Measurements from ENCODE around the gene EBF3.

Gene EBF3

GRCh38 chr10:129936266-129936922 lies 27.7 kb downstream of the EBF3 start:
- Mint-ChIP-seq H3K9me3 (no peaks in the 10 kb centered on the region), H3K27me3 (ENCODE audit: low read depth) (no peaks in the 10 kb centered on the region), H3K4me3 (no peak overlapping the region), H3K36me3 (ENCODE audit: low read depth) (no peaks in the 10 kb centered on the region), H3K4me1 (ENCODE audit: low read depth) (no peaks in the 10 kb centered on the region), H3K27ac (no peak overlapping the region)

- no peaks in the 10 kb centered on the region for H3K9me3 Mint-ChIP-seq
- no peaks in the 10 kb centered on the region for H3K27me3 Mint-ChIP-seq (ENCODE audit: low read depth)
- H3K27ac Mint-ChIP-seq: no peak overlapping the region
Measured at GRCh38 chr10:129935867-129936152, 28.3 kb downstream of the EBF3 start.

GRCh38 chr10:129935102-129935866 lies 28.8 kb downstream of the EBF3 start:
- H3K4me3 Mint-ChIP-seq: no peak overlapping the region
- H3K27ac Mint-ChIP-seq: no peak overlapping the region

More at GRCh38 chr10:129935867-129936152, 28.3 kb downstream of the EBF3 start:
- Mint-ChIP-seq H3K4me1 (ENCODE audit: low read depth) (no peaks in the 10 kb centered on the region), H3K4me3 (no peak overlapping the region), H3K36me3 (ENCODE audit: low read depth) (no peaks in the 10 kb centered on the region)

GRCh38 chr10:129934196-129934925 lies 29.7 kb downstream of the EBF3 start:
- Mint-ChIP-seq H3K27me3 (ENCODE audit: low read depth) (no peaks in the 10 kb centered on the region), H3K4me3 (no peak overlapping the region), H3K4me1 (ENCODE audit: low read depth) (no peaks in the 10 kb centered on the region), H3K27ac (no peak overlapping the region), H3K36me3 (ENCODE audit: low read depth) (no peaks in the 10 kb centered on the region), H3K9me3 (no peaks in the 10 kb centered on the region)

More at GRCh38 chr10:129935102-129935866, 28.8 kb downstream of the EBF3 start:
- H3K4me1 Mint-ChIP-seq (ENCODE audit: low read depth): no peaks in the 10 kb centered on the region
- H3K9me3 Mint-ChIP-seq: no peaks in the 10 kb centered on the region
- H3K27me3 Mint-ChIP-seq (ENCODE audit: low read depth): no peaks in the 10 kb centered on the region
- no peaks in the 10 kb centered on the region for H3K36me3 Mint-ChIP-seq (ENCODE audit: low read depth)

- H3K27me3 Mint-ChIP-seq (ENCODE audit: low read depth): no peaks in the 10 kb centered on the region
- no peaks in the 10 kb centered on the region for H3K9me3 Mint-ChIP-seq
- H3K36me3 Mint-ChIP-seq (ENCODE audit: low read depth): no peaks in the 10 kb centered on the region
- H3K27ac Mint-ChIP-seq: no peak overlapping the region
- H3K4me1 Mint-ChIP-seq (ENCODE audit: low read depth): no peaks in the 10 kb centered on the region
- H3K4me3 Mint-ChIP-seq: no peak overlapping the region
Measured at GRCh38 chr10:129933456-129934092, 30.5 kb downstream of the EBF3 start.

- Mint-ChIP-seq H3K27me3 (ENCODE audit: low read depth) (no peaks in the 10 kb centered on the region), H3K36me3 (ENCODE audit: low read depth) (no peaks in the 10 kb centered on the region), H3K27ac (no peak overlapping the region), H3K4me1 (ENCODE audit: low read depth) (no peaks in the 10 kb centered on the region), H3K9me3 (no peaks in the 10 kb centered on the region), H3K4me3 (no peak overlapping the region)
Measured at GRCh38 chr10:129932751-129933433, 31.2 kb downstream of the EBF3 start.

- no peak overlapping the region for H3K27ac Mint-ChIP-seq
Measured at GRCh38 chr10:129932182-129932581, 31.9 kb downstream of the EBF3 start.

GRCh38 chr10:129929343-129930292 lies 34.5 kb downstream of the EBF3 start:
- Mint-ChIP-seq H3K27ac (no peak overlapping the region), H3K9me3 (no peaks in the 10 kb centered on the region), H3K27me3 (ENCODE audit: low read depth) (no peaks in the 10 kb centered on the region), H3K4me1 (ENCODE audit: low read depth) (no peaks in the 10 kb centered on the region), H3K4me3 (no peak overlapping the region), H3K36me3 (ENCODE audit: low read depth) (no peaks in the 10 kb centered on the region)

More at GRCh38 chr10:129932182-129932581, 31.9 kb downstream of the EBF3 start:
- H3K27me3 Mint-ChIP-seq (ENCODE audit: low read depth): no peaks in the 10 kb centered on the region
- no peak overlapping the region for H3K4me3 Mint-ChIP-seq
- H3K9me3 Mint-ChIP-seq: no peaks in the 10 kb centered on the region
- H3K4me1 Mint-ChIP-seq (ENCODE audit: low read depth): no peaks in the 10 kb centered on the region
- H3K36me3 Mint-ChIP-seq (ENCODE audit: low read depth): no peaks in the 10 kb centered on the region

- no peaks in the 10 kb centered on the region for H3K27me3 Mint-ChIP-seq (ENCODE audit: low read depth)
- no peaks in the 10 kb centered on the region for H3K9me3 Mint-ChIP-seq
- H3K4me1 Mint-ChIP-seq (ENCODE audit: low read depth): no peaks in the 10 kb centered on the region
- H3K27ac Mint-ChIP-seq: no peak overlapping the region
- H3K4me3 Mint-ChIP-seq: no peak overlapping the region
- no peaks in the 10 kb centered on the region for H3K36me3 Mint-ChIP-seq (ENCODE audit: low read depth)
Measured at GRCh38 chr10:129927351-129928120, 36.5 kb downstream of the EBF3 start.

GRCh38 chr10:129926066-129927055 lies 37.7 kb downstream of the EBF3 start:
- Mint-ChIP-seq H3K4me3 (no peak overlapping the region), H3K27me3 (ENCODE audit: low read depth) (no peaks in the 10 kb centered on the region), H3K36me3 (ENCODE audit: low read depth) (no peaks in the 10 kb centered on the region), H3K27ac (no peak overlapping the region), H3K9me3 (no peaks in the 10 kb centered on the region), H3K4me1 (ENCODE audit: low read depth) (no peaks in the 10 kb centered on the region)

- Mint-ChIP-seq H3K4me1 (ENCODE audit: low read depth) (no peaks in the 10 kb centered on the region), H3K9me3 (no peaks in the 10 kb centered on the region), H3K27me3 (ENCODE audit: low read depth) (no peaks in the 10 kb centered on the region), H3K36me3 (ENCODE audit: low read depth) (no peaks in the 10 kb centered on the region), H3K27ac (no peak overlapping the region), H3K4me3 (no peak overlapping the region)
Measured at GRCh38 chr10:129924375-129925085, 39.5 kb downstream of the EBF3 start.
